HEK293T (cell line): ENCODE data around the gene CHCHD1.

Experiments used
- CTCF ChIA-PET: fragments of 350-600 bp; formaldehyde crosslinking; extraction: SDS; loops from one replicate; lab custom pipeline; 2021; ENCODE audit warnings: antibody characterized with exemption, inconsistent platforms; lab: Yijun Ruan, JAX
- POLR2A ChIA-PET: fragments of 350-600 bp; formaldehyde crosslinking; extraction: SDS; loops from one replicate; lab custom pipeline; 2020; ENCODE audit warnings: antibody characterized with exemption, inconsistent platforms; lab: Yijun Ruan, JAX
- DNase-seq: peaks from one replicate; pipeline ENCODE4 v3.0.0; 2012; ENCODE audit warnings: mixed read lengths; ENCODE audit errors: extremely low spot score
- ARNT ChIP-seq: fragments of 450-650 bp; IDR thresholded peaks from 2 replicates; pipeline ENCODE4 v1.6.1; 2017; ENCODE audit warnings: mild to moderate bottlenecking
- BHLHE40 ChIP-seq: fragments of 450-650 bp; IDR thresholded peaks from 2 replicates; pipeline ENCODE4 v1.6.1; 2016; ENCODE audit warnings: mild to moderate bottlenecking, moderate library complexity, borderline replicate concordance
- CTBP1 ChIP-seq: fragments of 450-650 bp; IDR thresholded peaks from 2 replicates; pipeline ENCODE4 v1.6.1; 2016; ENCODE audit warnings: borderline replicate concordance
- ELF4 ChIP-seq: fragments of 450-650 bp; IDR thresholded peaks from 2 replicates; pipeline ENCODE4 v1.6.1; 2017; ENCODE audit warnings: antibody characterized with exemption
- FOXA1 ChIP-seq: fragments of 450-650 bp; IDR thresholded peaks from 2 replicates; pipeline ENCODE4 v1.6.1; 2016; ENCODE audit warnings: mild to moderate bottlenecking
- FOXK2 ChIP-seq: fragments of 450-650 bp; IDR thresholded peaks from 2 replicates; pipeline ENCODE4 v1.6.1; 2016; ENCODE audit warnings: mild to moderate bottlenecking
- FOXM1 ChIP-seq: fragments of 450-650 bp; IDR thresholded peaks from 2 replicates; pipeline ENCODE4 v1.6.1; 2017; ENCODE audit warnings: mild to moderate bottlenecking, borderline replicate concordance
- HDGF ChIP-seq: fragments of 450-650 bp; IDR thresholded peaks from 2 replicates; pipeline ENCODE4 v1.6.1; 2017; ENCODE audit warnings: antibody characterized with exemption, borderline replicate concordance
- L3MBTL2 ChIP-seq: fragments of 450-650 bp; conservative IDR thresholded peaks from 2 replicates; pipeline ENCODE4 v1.6.1; 2016; ENCODE audit warnings: mild to moderate bottlenecking
- LEF1 ChIP-seq: fragments of 450-650 bp; IDR thresholded peaks from 2 replicates; pipeline ENCODE4 v1.6.1; 2017; ENCODE audit warnings: mild to moderate bottlenecking, borderline replicate concordance
- NFRKB ChIP-seq: fragments of 450-650 bp; IDR thresholded peaks from 2 replicates; pipeline ENCODE4 v1.6.1; 2016; ENCODE audit warnings: mild to moderate bottlenecking, moderate library complexity
- PKNOX1 ChIP-seq: fragments of 450-650 bp; IDR thresholded peaks from 2 replicates; pipeline ENCODE4 v1.6.1; 2016
- SP1 ChIP-seq: fragments of 450-650 bp; IDR thresholded peaks from 2 replicates; pipeline ENCODE4 v1.6.1; 2017
- SUZ12 ChIP-seq: fragments of 450-650 bp; IDR thresholded peaks from 2 replicates; pipeline ENCODE4 v1.6.1; 2016; ENCODE audit warnings: mild to moderate bottlenecking
- TARDBP ChIP-seq: fragments of 450-650 bp; IDR thresholded peaks from 2 replicates; pipeline ENCODE4 v1.6.1; 2016
- ZNF384 ChIP-seq: fragments of 450-650 bp; IDR thresholded peaks from 2 replicates; pipeline ENCODE4 v1.6.1; 2016

Gene CHCHD1

DNA sequence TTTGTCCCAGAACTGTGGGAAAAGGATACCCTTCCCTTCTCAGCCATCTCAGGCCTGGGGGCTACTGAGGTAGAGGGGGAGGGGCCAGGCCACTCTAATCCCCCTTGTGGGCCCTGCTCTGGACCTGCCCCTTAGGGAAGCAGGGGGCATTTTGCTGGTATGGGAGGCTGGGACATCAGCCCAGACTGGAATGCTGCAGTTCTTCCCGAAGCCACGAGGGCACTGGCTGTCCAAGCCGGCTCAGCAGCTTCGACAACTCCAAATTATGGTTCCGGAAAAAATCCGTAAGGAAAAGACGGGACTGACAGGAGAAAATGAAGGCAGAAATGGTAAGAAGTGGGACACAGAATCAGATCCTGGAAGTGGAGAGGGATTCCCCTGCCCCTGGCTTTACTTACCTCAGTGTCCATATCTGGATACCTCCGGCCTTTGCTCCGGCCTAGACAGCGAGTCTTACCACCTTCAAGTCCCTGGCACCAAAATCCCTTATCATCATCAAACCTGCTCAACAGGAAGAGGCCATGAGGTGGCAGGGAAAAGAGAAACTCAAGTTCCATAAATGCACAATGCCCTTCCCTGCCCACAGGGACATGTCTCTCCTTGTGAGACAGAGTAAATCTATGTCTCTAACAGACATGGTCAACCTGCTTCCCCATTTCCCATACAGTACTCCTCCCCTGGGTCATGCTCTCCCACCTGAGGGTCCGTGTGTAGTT lies 20.6 kb downstream of the CHCHD1 start:
- TF ChIP-seq SP1 (no peak), FOXA1 (no peak), BHLHE40 (no peak), PKNOX1 (no peak), L3MBTL2 (no peak), NFRKB (no peak), CTBP1 (no peak), HDGF (no peak)
- no peak for DNase-seq
- ChIA-PET POLR2A (no interaction called here), CTCF (no interaction called here)

DNA sequence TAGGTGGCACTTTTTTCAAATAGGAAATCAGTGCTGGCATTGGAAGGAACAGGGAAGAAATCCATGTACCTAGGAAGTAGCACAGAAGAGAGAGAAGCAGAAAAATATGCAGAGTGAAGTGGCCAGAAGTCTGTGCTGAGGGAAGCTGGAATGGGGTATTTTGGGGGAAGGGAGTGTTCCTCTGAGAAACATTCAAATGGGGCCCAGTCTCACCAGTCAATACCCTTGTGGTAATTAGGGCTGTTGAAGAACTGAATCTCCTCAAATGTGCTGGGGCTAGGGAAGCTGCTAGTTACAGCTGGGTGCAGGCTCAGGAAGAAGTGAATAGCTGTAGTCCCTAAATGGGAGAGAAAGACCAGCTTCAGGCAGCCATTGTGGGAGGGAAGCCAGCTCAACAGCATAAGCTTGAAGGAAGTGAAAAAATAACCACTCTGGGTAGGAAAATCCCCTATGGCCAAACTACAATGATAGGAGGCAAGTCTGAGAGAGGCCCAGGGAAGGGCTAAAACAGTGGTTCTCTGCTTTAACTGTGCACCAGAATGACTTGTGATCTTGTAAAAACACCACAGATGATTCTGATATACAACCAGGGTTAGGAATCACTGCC lies 21.9 kb downstream of the CHCHD1 start:
- ChIA-PET POLR2A (interaction anchor here (1.4 kb wide), 1 partner anchor 22 kb away, joined by 4 read pairs; the partner anchor contains the start of gene CHCHD1), CTCF (interaction anchor here (0.7 kb wide), 1 partner anchor 144 kb away, joined by 3 read pairs; no protein-coding TSS in a partner anchor)
- DNase-seq = no peak

DNA sequence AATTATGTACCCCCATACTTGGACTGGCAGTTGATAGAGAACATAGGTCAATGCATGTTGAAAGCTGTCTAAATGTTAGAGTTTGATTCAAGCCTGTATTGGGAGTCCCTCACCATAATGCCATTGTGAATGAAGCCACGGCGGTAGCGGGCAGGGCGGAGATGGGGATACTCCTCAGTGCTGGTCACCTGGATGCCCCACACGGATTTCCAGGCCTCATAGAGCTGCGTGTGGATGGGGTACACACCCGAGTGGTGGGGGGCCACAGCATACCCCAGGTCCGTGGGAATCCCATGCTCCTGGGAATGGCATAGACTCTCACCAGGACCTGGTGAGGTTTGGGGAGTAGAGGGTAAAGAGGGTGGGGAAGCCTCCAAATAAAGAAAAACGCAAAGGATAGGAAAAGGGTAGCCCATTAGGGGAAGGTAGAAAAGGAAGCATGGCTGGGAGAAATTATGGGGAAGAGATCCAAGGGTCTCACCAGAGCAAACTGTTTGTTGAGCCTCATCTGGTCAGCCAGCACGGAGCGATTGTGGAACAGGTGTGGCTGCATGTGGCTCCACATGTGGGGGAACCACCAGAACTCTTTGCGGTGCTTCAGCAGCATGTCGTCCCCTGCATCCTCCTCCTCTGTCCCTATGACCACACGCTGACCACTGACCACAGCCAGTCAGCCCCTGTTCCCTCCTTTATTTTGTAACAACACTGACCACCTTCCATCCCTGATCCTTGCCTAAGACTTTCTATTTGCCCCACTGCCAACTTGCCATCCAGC lies 24.5 kb downstream of the CHCHD1 start:
- CTCF ChIA-PET = interaction anchor here (1.1 kb wide), 1 partner anchor 73 kb away, joined by 3 read pairs; no protein-coding TSS in a partner anchor
- POLR2A ChIA-PET = no interaction called here
- DNase-seq = no peak
- TF ChIP-seq HDGF (no peak), L3MBTL2 (no peak), CTBP1 (no peak), FOXM1 (no peak), NFRKB (no peak), FOXK2 (no peak), LEF1 (no peak), ARNT (no peak)

More for the DNA sequence above, 21.9 kb downstream of the CHCHD1 start:
- TF ChIP-seq SUZ12 (no peak), BHLHE40 (no peak), SP1 (no peak), PKNOX1 (no peak), LEF1 (no peak), ARNT (no peak), L3MBTL2 (no peak), ELF4 (no peak), FOXK2 (no peak), NFRKB (no peak)

- TF ChIP-seq NFRKB = no peak
- no peak for TF ChIP-seq SUZ12
- TF ChIP-seq ZNF384 = no peak
- no peak for TF ChIP-seq FOXK2
- TF ChIP-seq CTBP1 = no peak
- TF ChIP-seq SP1 = no peak
- POLR2A ChIA-PET = interaction anchor here (1.1 kb wide), 1 partner anchor 26 kb away, joined by 3 read pairs; the partner anchor contains the start of gene CHCHD1
- CTCF ChIA-PET = no interaction called here
- no peak for DNase-seq
These were observed 25.6 kb downstream of the CHCHD1 start for GRCh38 chr10:73807471-73807870.

- TF ChIP-seq FOXK2 (no peak), CTBP1 (no peak), FOXM1 (no peak), ARNT (no peak), BHLHE40 (no peak), LEF1 (no peak), PKNOX1 (no peak), HDGF (no peak), NFRKB (no peak), SP1 (no peak), SUZ12 (no peak), TARDBP (no peak), ELF4 (no peak), FOXA1 (no peak), L3MBTL2 (no peak), ZNF384 (no peak)
- POLR2A ChIA-PET = interaction anchor here (1.1 to 1.6 kb wide), 2 partner anchors 22 to 27 kb away, joined by 3 to 5 read pairs; partner anchors contain the start of gene CHCHD1
- CTCF ChIA-PET = interaction anchor here (0.9 kb wide), 1 partner anchor 34 kb away, joined by 8 read pairs; no protein-coding TSS in a partner anchor
- DNase-seq = no peak
These were observed 26.4 kb downstream of the CHCHD1 start for GRCh38 chr10:73808021-73808815.
